HepG2 (cell line): ENCODE results near the gene UBE2O. TPM values are rescaled to one million over a fixed set of nuclear protein-coding genes. Genes with fewer than 3 reads are reported as not detected.

ENCODE experiments used
- AHR ChIP-seq: IDR thresholded peaks from 2 replicates; pipeline ENCODE4 v1.6.1; 2018; ENCODE audit warnings: missing genetic modification reagents, missing compliant biosample characterization
- CREB3 ChIP-seq: sonication (generic); formaldehyde crosslinking; IDR thresholded peaks from 2 replicates; pipeline ENCODE4 v1.5.0; 2020; ENCODE audit warnings: missing genetic modification reagents
- EED ChIP-seq: sonication (generic); formaldehyde crosslinking; IDR thresholded peaks from 2 replicates; pipeline ENCODE4 v1.5.0; 2020; ENCODE audit warnings: mild to moderate bottlenecking, missing genetic modification reagents
- ESRRA ChIP-seq: sonication (generic); formaldehyde crosslinking; IDR thresholded peaks from 2 replicates; pipeline ENCODE4 v1.5.1; 2020; ENCODE audit warnings: mild to moderate bottlenecking, low read depth, missing genetic modification reagents
- HDAC1 ChIP-seq: sonication (generic); formaldehyde crosslinking; IDR thresholded peaks from 2 replicates; pipeline ENCODE4 v1.5.1; 2020; ENCODE audit warnings: mild to moderate bottlenecking, missing genetic modification reagents
- HNRNPL ChIP-seq: fragments of 200-400 bp; formaldehyde crosslinking; IDR thresholded peaks from 2 replicates; pipeline ENCODE4 v1.6.1; 2017; ENCODE audit warnings: mild to moderate bottlenecking, low read depth, low read length
- JUNB ChIP-seq: sonication (generic); formaldehyde crosslinking; IDR thresholded peaks from 2 replicates; pipeline ENCODE4 v1.8.0; 2022; ENCODE audit warnings: missing genetic modification reagents, mild to moderate bottlenecking, borderline replicate concordance
- MEIS2 ChIP-seq: sonication (generic); formaldehyde crosslinking; IDR thresholded peaks from 2 replicates; pipeline ENCODE4 v1.9.0; 2021; ENCODE audit warnings: mild to moderate bottlenecking, missing genetic modification reagents
- NCOA1 ChIP-seq: sonication (generic); formaldehyde crosslinking; IDR thresholded peaks from 2 replicates; pipeline ENCODE4 v1.9.0; 2021; ENCODE audit warnings: missing genetic modification reagents
- NR3C1 ChIP-seq: sonication (generic); formaldehyde crosslinking; IDR thresholded peaks from 2 replicates; pipeline ENCODE4 v1.4.0; 2020; ENCODE audit warnings: missing genetic modification reagents
- POLR2A ChIP-seq, 2 experiments: IDR thresholded peaks; 2 replicates each; pipeline ENCODE4 v1.6.1; 2011; ENCODE audit warnings: low read depth in 2 of 2, low read length in 2 of 2, mild to moderate bottlenecking in 1 of 2, moderate library complexity in 1 of 2; ENCODE audit not compliant: insufficient read depth in 1 of 2
- RXRA ChIP-seq: sonication (generic); formaldehyde crosslinking; IDR thresholded peaks from 2 replicates; pipeline ENCODE4 v1.5.1; 2020; ENCODE audit warnings: missing genetic modification reagents
- SNAPC5 ChIP-seq: sonication (generic); formaldehyde crosslinking; IDR thresholded peaks from 2 replicates; pipeline ENCODE4 v1.8.1; 2023; ENCODE audit warnings: mild to moderate bottlenecking, missing genetic modification reagents, borderline replicate concordance
- SRF ChIP-seq: IDR thresholded peaks from 2 replicates; pipeline ENCODE4 v1.6.1; 2011; ENCODE audit warnings: mild to moderate bottlenecking, low read depth, low read length, moderate library complexity
- ZIK1 ChIP-seq: sonication (generic); formaldehyde crosslinking; IDR thresholded peaks from 2 replicates; pipeline ENCODE4 v1.5.0; 2020; ENCODE audit warnings: mild to moderate bottlenecking, low read depth, missing genetic modification reagents, borderline replicate concordance
- ZNF292 ChIP-seq: sonication (generic); formaldehyde crosslinking; IDR thresholded peaks from 2 replicates; pipeline ENCODE4 v1.8.1; 2022; ENCODE audit warnings: mild to moderate bottlenecking, low read depth, missing genetic modification reagents, borderline replicate concordance
- ZNF382 ChIP-seq: sonication (generic); formaldehyde crosslinking; IDR thresholded peaks from 2 replicates; pipeline ENCODE4 v1.5.0; 2020; ENCODE audit warnings: missing genetic modification reagents, mild to moderate bottlenecking, borderline replicate concordance
- ZNF496 ChIP-seq: sonication (generic); formaldehyde crosslinking; IDR thresholded peaks from 2 replicates; pipeline ENCODE4 v1.8.1; 2023; ENCODE audit warnings: mild to moderate bottlenecking, moderate library complexity, missing genetic modification reagents; ENCODE audit not compliant: insufficient replicate concordance
- ZNF572 ChIP-seq: sonication (generic); formaldehyde crosslinking; IDR thresholded peaks from 2 replicates; pipeline ENCODE4 v1.5.1; 2020; ENCODE audit warnings: mild to moderate bottlenecking, missing genetic modification reagents
- ZNF777 ChIP-seq: sonication (generic); formaldehyde crosslinking; IDR thresholded peaks from 2 replicates; pipeline ENCODE4 v1.4.0; 2020; ENCODE audit warnings: missing genetic modification reagents
- ZNF784 ChIP-seq: sonication (generic); formaldehyde crosslinking; IDR thresholded peaks from 2 replicates; pipeline ENCODE4 v1.5.1; 2020; ENCODE audit warnings: missing genetic modification reagents, mild to moderate bottlenecking, borderline replicate concordance
- ZNF790 ChIP-seq: sonication (generic); formaldehyde crosslinking; IDR thresholded peaks from 2 replicates; pipeline ENCODE4 v1.8.0; 2022; ENCODE audit warnings: missing genetic modification reagents, mild to moderate bottlenecking, borderline replicate concordance
- polyA plus RNA-seq, 8 experiments: library from polyadenylated mRNA; depleted of rRNA in 3 of 8; stranded (reverse) in 7 of 8; unstranded in 1 of 8; fragments of >200 nt; fragmentation: Illumina TruSeq in 4 of 8; extraction: Trizol in 4 of 8; gene quantifications; 2 replicates each; pipeline versions ENCODE4 v1.2.1 to v1.2.3, GENCODE V29; 2011 to 2016; ENCODE audit warnings: low read depth in 4 of 8, missing spikeins in 1 of 8, mixed read lengths in 1 of 8; ENCODE audit not compliant: insufficient read depth in 1 of 8
- total RNA-seq, 5 experiments: library from RNA; depleted of rRNA; stranded (reverse); fragments of >200 nt; fragmentation: Illumina TruSeq; extraction: Trizol; gene quantifications; 2 replicates each; pipeline ENCODE4 v1.2.3, GENCODE V29; 2016; ENCODE audit warnings: low read depth in 1 of 5
- TF ChIP-seq, protein P1 (sequence below): IDR thresholded peaks from 2 replicates; pipeline ENCODE4 v1.6.1; 2016; ENCODE audit warnings: mild to moderate bottlenecking, missing biosample characterization, missing genetic modification reagents
- TF ChIP-seq, protein P2 (sequence below): sonication (generic); formaldehyde crosslinking; IDR thresholded peaks from 2 replicates; pipeline ENCODE4 v1.8.1; 2023; ENCODE audit warnings: mild to moderate bottlenecking, missing genetic modification reagents
- TF ChIP-seq, protein P3 (sequence below): sonication (generic); formaldehyde crosslinking; IDR thresholded peaks from 2 replicates; pipeline ENCODE4 v1.4.0; 2020; ENCODE audit warnings: missing genetic modification reagents
- TF ChIP-seq, protein P4 (sequence below): sonication (generic); formaldehyde crosslinking; IDR thresholded peaks from 2 replicates; pipeline ENCODE4 v1.5.0; 2020; ENCODE audit warnings: missing genetic modification reagents, mild to moderate bottlenecking, borderline replicate concordance

Gene UBE2O
- total and polyA plus RNA-seq, 2 of the 13 experiments (the other 11 are each of a cell fraction or from before 2014, with no cell fraction given) = 21.5 to 23.5 TPM

GRCh38 chr17:76382803-76383545 lies 70.0 kb downstream of the UBE2O start (continued):
- TF ChIP-seq CREB3 (no peak), POLR2A (IDR thresholded peaks at IDR 0.05; ENCODE audit: insufficient read depth in 1 of 2, low read depth in 2 of 2, low read length in 2 of 2) (peak in 1 of 2 experiments; percentile 44; a peak in 2 of 4 replicates), SRF (no peak), ZNF572 (CRISPR knock-in tag) (peak; percentile 89), ESRRA (CRISPR knock-in tag) (peak; percentile 32), AHR (peak; percentile 81; the same call in 1 of the 2 replicates), ZNF790 (CRISPR knock-in tag) (peak; percentile 62; the same call in 1 of the 2 replicates), MEIS2 (peak; percentile 89), ZNF784 (CRISPR knock-in tag) (peak; percentile 38; the same call in 1 of the 2 replicates), SNAPC5 (CRISPR knock-in tag) (no peak), NCOA1 (0 out of 2 replicates have a peak, but pooled peaks have one; percentile 22), ZNF382 (CRISPR knock-in tag) (no peak), EED (CRISPR knock-in tag) (peak; percentile 6; the same call in 1 of the 2 replicates), ZNF496 (no peak), ZNF777 (CRISPR knock-in tag) (no peak; the same call in 1 of the 2 replicates), JUNB (no peak), HNRNPL (no peak; the same call in 1 of the 2 replicates), ZNF292 (CRISPR knock-in tag) (peak; percentile 45), RXRA (CRISPR knock-in tag) (peak; percentile 64), ZIK1 (peak; percentile 73; the same call in 1 of the 2 replicates), NR3C1 (CRISPR knock-in tag) (no peak), HDAC1 (CRISPR knock-in tag) (no peak)
- TF ChIP-seq, protein P1, sequence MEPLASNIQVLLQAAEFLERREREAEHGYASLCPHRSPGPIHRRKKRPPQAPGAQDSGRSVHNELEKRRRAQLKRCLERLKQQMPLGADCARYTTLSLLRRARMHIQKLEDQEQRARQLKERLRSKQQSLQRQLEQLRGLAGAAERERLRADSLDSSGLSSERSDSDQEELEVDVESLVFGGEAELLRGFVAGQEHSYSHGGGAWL (CRISPR knock-in tag) = peak; percentile 73; the same call in 1 of the 2 replicates
- TF ChIP-seq, protein P2, sequence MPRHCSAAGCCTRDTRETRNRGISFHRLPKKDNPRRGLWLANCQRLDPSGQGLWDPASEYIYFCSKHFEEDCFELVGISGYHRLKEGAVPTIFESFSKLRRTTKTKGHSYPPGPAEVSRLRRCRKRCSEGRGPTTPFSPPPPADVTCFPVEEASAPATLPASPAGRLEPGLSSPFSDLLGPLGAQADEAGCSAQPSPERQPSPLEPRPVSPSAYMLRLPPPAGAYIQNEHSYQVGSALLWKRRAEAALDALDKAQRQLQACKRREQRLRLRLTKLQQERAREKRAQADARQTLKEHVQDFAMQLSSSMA (CRISPR knock-in tag) = 0 out of 2 replicates have a peak, but pooled peaks have one; percentile 85
- TF ChIP-seq, protein P3, sequence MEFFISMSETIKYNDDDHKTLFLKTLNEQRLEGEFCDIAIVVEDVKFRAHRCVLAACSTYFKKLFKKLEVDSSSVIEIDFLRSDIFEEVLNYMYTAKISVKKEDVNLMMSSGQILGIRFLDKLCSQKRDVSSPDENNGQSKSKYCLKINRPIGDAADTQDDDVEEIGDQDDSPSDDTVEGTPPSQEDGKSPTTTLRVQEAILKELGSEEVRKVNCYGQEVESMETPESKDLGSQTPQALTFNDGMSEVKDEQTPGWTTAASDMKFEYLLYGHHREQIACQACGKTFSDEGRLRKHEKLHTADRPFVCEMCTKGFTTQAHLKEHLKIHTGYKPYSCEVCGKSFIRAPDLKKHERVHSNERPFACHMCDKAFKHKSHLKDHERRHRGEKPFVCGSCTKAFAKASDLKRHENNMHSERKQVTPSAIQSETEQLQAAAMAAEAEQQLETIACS (CRISPR knock-in tag) = peak; percentile 83
- TF ChIP-seq, protein P4, sequence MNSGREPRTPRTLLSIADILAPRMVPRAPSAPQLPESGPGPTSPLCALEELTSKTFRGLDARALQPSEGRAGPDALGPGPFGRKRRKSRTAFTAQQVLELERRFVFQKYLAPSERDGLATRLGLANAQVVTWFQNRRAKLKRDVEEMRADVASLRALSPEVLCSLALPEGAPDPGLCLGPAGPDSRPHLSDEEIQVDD (CRISPR knock-in tag) = peak; percentile 95
